HCT116 (cell line): ENCODE measurements around the gene KAT6B.

Source experiments
- CEBPB ChIP-seq: IDR thresholded peaks from 2 replicates; pipeline ENCODE4 v1.6.1; 2012; ENCODE audit warnings: low read depth
- EZH2 ChIP-seq: fragments of 200-600 bp; sonication (generic); IDR thresholded peaks from 2 replicates; pipeline ENCODE4 v1.6.1; 2017; ENCODE audit warnings: antibody characterized with exemption, mixed run types
- EZH2phosphoT487 ChIP-seq: fragments of 200-600 bp; IDR thresholded peaks from 2 replicates; pipeline ENCODE4 v1.6.1; 2018; ENCODE audit warnings: antibody characterized with exemption, borderline replicate concordance
- JUND ChIP-seq: IDR thresholded peaks from 2 replicates; pipeline ENCODE4 v1.6.1; 2012
- POLR2A ChIP-seq: IDR thresholded peaks from 2 replicates; pipeline ENCODE4 v1.7.0; 2011; ENCODE audit warnings: borderline replicate concordance; ENCODE audit not compliant: insufficient read depth, insufficient read length; ENCODE audit errors: extremely low read depth
- POLR2AphosphoS5 ChIP-seq: IDR thresholded peaks from 2 replicates; pipeline ENCODE4 v1.6.1; 2011; ENCODE audit warnings: mild to moderate bottlenecking, low read depth, low read length, moderate library complexity
- RAD21 ChIP-seq: IDR thresholded peaks from 2 replicates; pipeline ENCODE4 v1.6.1; 2012; ENCODE audit warnings: low read depth, mild to moderate bottlenecking
- SIN3A ChIP-seq: IDR thresholded peaks from 2 replicates; pipeline ENCODE4 v1.6.1; 2012; ENCODE audit warnings: low read depth
- SP1 ChIP-seq: IDR thresholded peaks from 2 replicates; pipeline ENCODE4 v1.6.1; 2012; ENCODE audit warnings: low read depth
- TCF7L2 ChIP-seq: IDR thresholded peaks from 2 replicates; pipeline ENCODE4 v1.7.0; 2011; ENCODE audit warnings: borderline replicate concordance, inconsistent platforms; ENCODE audit not compliant: insufficient read depth, insufficient read length; ENCODE audit errors: extremely low read depth
- YY1 ChIP-seq: IDR thresholded peaks from 2 replicates; pipeline ENCODE4 v1.6.1; 2011; ENCODE audit warnings: low read length, low read depth, moderate library complexity, mild to moderate bottlenecking; ENCODE audit not compliant: insufficient replicate concordance; ENCODE audit errors: extremely low read depth
- ZFX ChIP-seq: fragments of 450-650 bp; IDR thresholded peaks from 2 replicates; pipeline ENCODE4 v1.6.1; 2017
- TF ChIP-seq, protein P1 (sequence below), 3 experiments: fragments of 200-600 bp in 1 of 3; sonication (generic) in 1 of 3; IDR thresholded peaks in 2 of 3; conservative IDR thresholded peaks in 1 of 3; 2 replicates each; pipeline ENCODE4 v1.5.1; 2012 to 2017; ENCODE audit warnings: low read depth in 2 of 3, low read length in 2 of 3, antibody characterized with exemption in 1 of 3, borderline replicate concordance in 1 of 3, control low read depth in 1 of 3, mild to moderate bottlenecking in 1 of 3, mixed read lengths in 1 of 3, mixed run types in 1 of 3, moderate library complexity in 1 of 3; ENCODE audit not compliant: insufficient read depth in 1 of 3
- TF ChIP-seq, protein P2 (sequence below): IDR thresholded peaks from 2 replicates; pipeline ENCODE4 v1.6.1; 2012

DNA sequence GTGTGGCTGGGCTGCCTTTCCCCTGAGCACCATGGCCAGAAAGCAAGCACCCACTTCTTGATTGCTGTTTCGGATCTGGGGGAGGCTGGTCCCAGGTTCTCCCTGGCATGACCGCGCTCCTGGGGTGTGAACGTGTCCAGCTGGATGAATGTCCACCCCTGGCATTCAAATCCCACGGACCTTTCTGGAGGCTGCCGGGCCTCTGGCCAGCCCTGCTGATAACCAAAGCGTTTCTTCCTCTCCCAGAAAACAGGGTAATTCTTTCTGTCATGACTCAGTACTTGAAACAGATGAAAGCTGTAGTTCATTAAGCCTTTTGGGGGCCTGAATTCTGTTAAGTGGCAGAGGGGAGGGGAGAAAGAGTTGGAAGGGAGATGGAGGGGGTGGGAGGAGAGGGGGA is 211.9 kb downstream of the KAT6B start:
- TF ChIP-seq TCF7L2 (no peak), SP1 (no peak), CEBPB (no peak), RAD21 (no peak), SIN3A (no peak), EZH2 (no peak), YY1 (no peak), EZH2phosphoT487 (no peak), POLR2A (no peak), JUND (no peak), POLR2AphosphoS5 (no peak), ZFX (no peak)
- TF ChIP-seq, protein P1, sequence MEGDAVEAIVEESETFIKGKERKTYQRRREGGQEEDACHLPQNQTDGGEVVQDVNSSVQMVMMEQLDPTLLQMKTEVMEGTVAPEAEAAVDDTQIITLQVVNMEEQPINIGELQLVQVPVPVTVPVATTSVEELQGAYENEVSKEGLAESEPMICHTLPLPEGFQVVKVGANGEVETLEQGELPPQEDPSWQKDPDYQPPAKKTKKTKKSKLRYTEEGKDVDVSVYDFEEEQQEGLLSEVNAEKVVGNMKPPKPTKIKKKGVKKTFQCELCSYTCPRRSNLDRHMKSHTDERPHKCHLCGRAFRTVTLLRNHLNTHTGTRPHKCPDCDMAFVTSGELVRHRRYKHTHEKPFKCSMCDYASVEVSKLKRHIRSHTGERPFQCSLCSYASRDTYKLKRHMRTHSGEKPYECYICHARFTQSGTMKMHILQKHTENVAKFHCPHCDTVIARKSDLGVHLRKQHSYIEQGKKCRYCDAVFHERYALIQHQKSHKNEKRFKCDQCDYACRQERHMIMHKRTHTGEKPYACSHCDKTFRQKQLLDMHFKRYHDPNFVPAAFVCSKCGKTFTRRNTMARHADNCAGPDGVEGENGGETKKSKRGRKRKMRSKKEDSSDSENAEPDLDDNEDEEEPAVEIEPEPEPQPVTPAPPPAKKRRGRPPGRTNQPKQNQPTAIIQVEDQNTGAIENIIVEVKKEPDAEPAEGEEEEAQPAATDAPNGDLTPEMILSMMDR (IDR thresholded peaks at IDR 0.05 in 2 of 3, conservative IDR thresholded peaks at IDR 0.05 in 1 of 3; ENCODE audit: borderline replicate concordance in 1 of 3, insufficient read depth in 1 of 3, low read depth in 2 of 3, low read length in 2 of 3): no peak
- TF ChIP-seq, protein P2, sequence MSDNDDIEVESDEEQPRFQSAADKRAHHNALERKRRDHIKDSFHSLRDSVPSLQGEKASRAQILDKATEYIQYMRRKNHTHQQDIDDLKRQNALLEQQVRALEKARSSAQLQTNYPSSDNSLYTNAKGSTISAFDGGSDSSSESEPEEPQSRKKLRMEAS: no peak
